ENCODE data around the gene TRPV4.

DNA sequence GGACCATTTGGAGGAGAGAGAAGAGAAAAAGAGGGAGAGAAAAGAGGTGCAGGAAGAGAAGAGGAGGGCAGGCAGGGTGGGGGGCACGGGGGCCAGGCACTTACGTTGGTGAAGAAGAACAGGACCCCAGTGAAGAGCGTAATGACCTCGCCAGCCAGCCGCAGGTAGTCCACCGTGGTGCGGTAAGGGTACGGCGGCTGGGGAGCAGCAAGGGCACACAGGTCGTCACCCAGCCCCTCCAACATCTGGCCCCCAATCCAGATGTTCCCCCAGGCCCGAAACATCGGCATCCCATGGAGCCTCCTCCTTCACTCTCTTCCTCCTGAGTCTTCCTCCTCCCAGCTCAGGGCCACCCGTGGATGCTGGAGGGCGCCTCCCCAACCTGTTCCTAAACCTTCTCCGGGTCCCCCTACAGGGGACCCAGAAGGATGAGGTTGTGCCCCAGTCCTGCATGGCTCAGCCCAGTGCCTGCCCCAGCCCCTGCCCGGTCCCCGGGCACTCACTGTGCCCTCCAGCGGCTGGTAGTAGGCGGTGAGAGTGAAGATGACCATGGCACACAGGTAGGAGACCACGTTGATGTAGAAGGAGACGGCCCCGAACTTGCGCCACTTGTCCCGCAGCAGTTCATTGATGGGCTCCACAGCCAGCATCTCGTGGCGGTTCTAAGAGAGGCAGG, 39.2 kb downstream of the TRPV4 start:
- no peak for TF ChIP-seq JUND (IDR thresholded peaks at IDR 0.05; ENCODE audit: borderline replicate concordance, low read depth, low read length)
- TF ChIP-seq JUND (tag; IDR thresholded peaks at IDR 0.05; ENCODE audit: borderline replicate concordance, low read depth, low read length): no peak
- TF ChIP-seq JUNB (CRISPR knock-in tag; conservative IDR thresholded peaks at IDR 0.05): no peak
- TF ChIP-seq ARID2 (IDR thresholded peaks at IDR 0.05): no peak
- TF ChIP-seq, protein P1, sequence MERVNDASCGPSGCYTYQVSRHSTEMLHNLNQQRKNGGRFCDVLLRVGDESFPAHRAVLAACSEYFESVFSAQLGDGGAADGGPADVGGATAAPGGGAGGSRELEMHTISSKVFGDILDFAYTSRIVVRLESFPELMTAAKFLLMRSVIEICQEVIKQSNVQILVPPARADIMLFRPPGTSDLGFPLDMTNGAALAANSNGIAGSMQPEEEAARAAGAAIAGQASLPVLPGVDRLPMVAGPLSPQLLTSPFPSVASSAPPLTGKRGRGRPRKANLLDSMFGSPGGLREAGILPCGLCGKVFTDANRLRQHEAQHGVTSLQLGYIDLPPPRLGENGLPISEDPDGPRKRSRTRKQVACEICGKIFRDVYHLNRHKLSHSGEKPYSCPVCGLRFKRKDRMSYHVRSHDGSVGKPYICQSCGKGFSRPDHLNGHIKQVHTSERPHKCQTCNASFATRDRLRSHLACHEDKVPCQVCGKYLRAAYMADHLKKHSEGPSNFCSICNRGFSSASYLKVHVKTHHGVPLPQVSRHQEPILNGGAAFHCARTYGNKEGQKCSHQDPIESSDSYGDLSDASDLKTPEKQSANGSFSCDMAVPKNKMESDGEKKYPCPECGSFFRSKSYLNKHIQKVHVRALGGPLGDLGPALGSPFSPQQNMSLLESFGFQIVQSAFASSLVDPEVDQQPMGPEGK (CRISPR knock-in tag; IDR thresholded peaks at IDR 0.05; ENCODE audit: borderline replicate concordance): no peak
- no peak for TF ChIP-seq CBX1 (IDR thresholded peaks at IDR 0.05; ENCODE audit: low read depth)
